CD4-positive, alpha-beta T cell treated with Interleukin-17A for 1 hour (primary cell): Measurements from ENCODE around the gene ZNF546.
"Not testable (repeated sequence)": the region's sequence is repeated elsewhere in the genome, so short reads cannot be mapped to it uniquely, and the experiment has no call there.

ENCODE experiments used
- DNase-seq: peaks from one replicate; pipeline ENCODE4 v3.0.0-alpha.2; 2020

Gene ZNF546

GRCh38 chr19:39987167-39987566, 9.7 kb upstream of the ZNF546 start:
- DNase-seq: no peak

GRCh38 chr19:39987596-39987995, 9.3 kb upstream of the ZNF546 start:
- no peak for DNase-seq

GRCh38 chr19:39993605-39994004, 3.3 kb upstream of the ZNF546 start:
- DNase-seq: no peak

GRCh38 chr19:39994361-39994760, 2.5 kb upstream of the ZNF546 start:
- DNase-seq: no peak

GRCh38 chr19:39995794-39996193, 1.1 kb upstream of the ZNF546 start:
- DNase-seq: no peak

GRCh38 chr19:39996218-39996810, 546 bp upstream of the ZNF546 start:
- peak; percentile 62 for DNase-seq

GRCh38 chr19:39997638-39998216, 867 bp downstream of the ZNF546 start:
- DNase-seq: no peak

- no peak for DNase-seq
Measured at GRCh38 chr19:39998501-39998900, 1.6 kb downstream of the ZNF546 start.

- DNase-seq: no peak
Measured at GRCh38 chr19:40005691-40006272, 8.9 kb downstream of the ZNF546 start.

GRCh38 chr19:40006273-40006691, 9.4 kb downstream of the ZNF546 start:
- no peak for DNase-seq

GRCh38 chr19:40009674-40010073, 12.8 kb downstream of the ZNF546 start:
- no peak for DNase-seq

- no peak for DNase-seq
Measured at GRCh38 chr19:40013991-40014390, 17.1 kb downstream of the ZNF546 start.

- DNase-seq: no peak
Measured at GRCh38 chr19:40023969-40024368, 27.1 kb downstream of the ZNF546 start.

- no peak for DNase-seq
Measured at GRCh38 chr19:40025938-40026596, 29.2 kb downstream of the ZNF546 start.

- DNase-seq: no peak
Measured at GRCh38 chr19:40026597-40026970, 29.7 kb downstream of the ZNF546 start.

GRCh38 chr19:40033989-40034560, 37.2 kb downstream of the ZNF546 start:
- DNase-seq: no peak

- no peak for DNase-seq
Measured at GRCh38 chr19:40035996-40036395, 39.1 kb downstream of the ZNF546 start.

GRCh38 chr19:40038047-40038446, 41.2 kb downstream of the ZNF546 start:
- DNase-seq: not testable (repeated sequence)

GRCh38 chr19:40041718-40042117, 44.9 kb downstream of the ZNF546 start:
- DNase-seq: not testable (repeated sequence)

- DNase-seq: no peak
Measured at GRCh38 chr19:40053491-40053890, 56.6 kb downstream of the ZNF546 start.

- no peak for DNase-seq
Measured at GRCh38 chr19:40054632-40055031, 57.8 kb downstream of the ZNF546 start.

- no peak for DNase-seq
Measured at GRCh38 chr19:40055049-40055448, 58.2 kb downstream of the ZNF546 start.

GRCh38 chr19:40055832-40056504, 59.1 kb downstream of the ZNF546 start, which contains the start of gene ZNF780B:
Gene ZNF780B (minus strand): TSS chr19:40056231. CDS start chr19:40050332, 5,899 bp downstream.
- peak; percentile 71 for DNase-seq
